Stimulated activated CD8-positive, alpha-beta memory T cell treated with anti-CD3 and anti-CD28 coated beads, Interleukin-7, amount 100 ng/mL, for 4 hours (primary cell): Measurements from ENCODE around the gene CAPN11.
"Not testable (repeated sequence)": the region's sequence is repeated elsewhere in the genome, so short reads cannot be mapped to it uniquely, and the experiment has no call there.

Source experiments
- DNase-seq, 2 donors: peaks; one replicate each; pipeline ENCODE4 v3.0.0-alpha.2; 2020; ENCODE audit warnings: low read depth in 2 of 2

The CAPN11 gene

GRCh38 chr6:44131892-44132291 lies 26.7 kb upstream of the CAPN11 start:
- DNase-seq: no peak

GRCh38 chr6:44132476-44132875 lies 26.1 kb upstream of the CAPN11 start:
- DNase-seq: no peak

- no peak for DNase-seq
These were observed 25.4 kb upstream of the CAPN11 start for GRCh38 chr6:44133003-44133931.

- DNase-seq: no peak
These were observed 24.5 kb upstream of the CAPN11 start for GRCh38 chr6:44133981-44134711.

GRCh38 chr6:44135173-44135758 lies 23.4 kb upstream of the CAPN11 start:
- no peak for DNase-seq

GRCh38 chr6:44135875-44136274 lies 22.7 kb upstream of the CAPN11 start:
- no peak for DNase-seq

- no peak for DNase-seq
These were observed 19.8 kb upstream of the CAPN11 start for GRCh38 chr6:44138717-44139350.

- DNase-seq: no peak
These were observed 19.3 kb upstream of the CAPN11 start for GRCh38 chr6:44139351-44139743.

GRCh38 chr6:44142835-44143234 lies 15.8 kb upstream of the CAPN11 start:
- DNase-seq: no peak

GRCh38 chr6:44143731-44144130 lies 14.9 kb upstream of the CAPN11 start:
- DNase-seq: no peak

- not testable (repeated sequence) for DNase-seq
These were observed 14.1 kb upstream of the CAPN11 start for GRCh38 chr6:44144536-44144935.

GRCh38 chr6:44145839-44146238 lies 12.8 kb upstream of the CAPN11 start:
- no peak for DNase-seq

- DNase-seq: no peak
These were observed 11.9 kb upstream of the CAPN11 start for GRCh38 chr6:44146685-44147084.

- DNase-seq: no peak
These were observed 11.4 kb upstream of the CAPN11 start for GRCh38 chr6:44147256-44147655.

- DNase-seq: no peak
These were observed 10.3 kb upstream of the CAPN11 start for GRCh38 chr6:44148306-44148705.

- DNase-seq: no peak
These were observed 9.1 kb upstream of the CAPN11 start for GRCh38 chr6:44149369-44150012.

GRCh38 chr6:44150317-44150917 lies 8.2 kb upstream of the CAPN11 start:
- no peak for DNase-seq

GRCh38 chr6:44151348-44152108 lies 7.1 kb upstream of the CAPN11 start:
- DNase-seq: peak; percentile 59 to 65

- DNase-seq: no peak
These were observed 6.5 kb upstream of the CAPN11 start for GRCh38 chr6:44152109-44152461.

GRCh38 chr6:44152533-44152932 lies 6.1 kb upstream of the CAPN11 start:
- DNase-seq: no peak

- DNase-seq: no peak
These were observed 4.6 kb upstream of the CAPN11 start for GRCh38 chr6:44154067-44154466.
